ENCODE results near the gene FBLIM1.

GRCh38 chr1:15807121-15807520 is 48.5 kb downstream of the FBLIM1 start:
- TF ChIP-seq POLR2AphosphoS5 (IDR thresholded peaks at IDR 0.05; ENCODE audit: low read depth, low read length) (no peak), POLR2A (IDR thresholded peaks at IDR 0.05; ENCODE audit: low read depth, low read length) (no peak), TAF1 (IDR thresholded peaks at IDR 0.05; ENCODE audit: low read depth, low read length) (no peak), PAX5 (IDR thresholded peaks at IDR 0.05; ENCODE audit: insufficient read depth, low read length, severe bottlenecking) (no peak), SPI1 (IDR thresholded peaks at IDR 0.05; ENCODE audit: low read depth, low read length) (no peak)
